Kidney epithelial cell (primary cell): ENCODE data around the gene TBC1D22A. TPM values are rescaled to one million over a fixed set of nuclear protein-coding genes. Genes with fewer than 3 reads are reported as not detected.

Experiments
- DNase-seq: peaks from one replicate; pipeline ENCODE4 v3.0.0-alpha.2; 2010; ENCODE audit warnings: low read depth
- H3K27me3 ChIP-seq: 2 replicates; pipeline ENCODE4 v1.6.0; 2011; ENCODE audit warnings: low read length; ENCODE audit not compliant: control insufficient read depth, insufficient read depth
- H3K36me3 ChIP-seq: 2 replicates; pipeline ENCODE4 v1.5.1; 2011; ENCODE audit warnings: low read length; ENCODE audit not compliant: control insufficient read depth, insufficient read depth
- H3K4me3 ChIP-seq: 2 replicates; pipeline ENCODE4 v1.5.1; 2011; ENCODE audit warnings: low read depth, mild to moderate bottlenecking, control low read depth, low read length
- total RNA-seq: library from RNA; depleted of rRNA; stranded (reverse); fragments of >200 nt; gene quantifications from 2 replicates; pipeline ENCODE4 v1.2.3, GENCODE V29; 2015
- TF ChIP-seq, protein P1 (sequence below): IDR thresholded peaks from 2 replicates; pipeline ENCODE4 v1.5.1; 2011; ENCODE audit warnings: mild to moderate bottlenecking, moderate library complexity, low read length, control low read depth, inconsistent platforms; ENCODE audit not compliant: insufficient read depth, poor library complexity, severe bottlenecking

The TBC1D22A gene
- total RNA-seq, 1 donor from 2014 or later, result 25.7 TPM

DNA sequence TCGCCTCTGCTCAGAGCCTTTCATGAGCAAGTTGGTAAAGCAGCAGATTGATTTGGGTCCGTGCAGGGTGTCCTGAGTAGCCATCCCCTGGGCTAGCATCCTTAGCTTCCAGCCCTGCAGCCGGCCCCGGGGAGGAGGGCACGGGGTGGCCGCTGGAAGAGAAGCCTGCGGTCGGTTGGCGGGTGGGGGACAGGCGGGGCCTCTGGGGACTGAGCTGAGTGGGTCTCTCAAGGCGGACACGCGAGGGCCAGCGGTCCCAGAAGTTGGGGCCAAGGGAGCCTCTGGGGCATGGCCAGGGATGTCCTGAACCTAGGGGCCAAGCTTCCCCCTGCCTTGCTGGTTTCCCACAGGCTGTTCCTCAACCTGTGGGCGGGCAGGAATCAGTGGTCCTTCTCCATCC, 143.0 kb downstream of the TBC1D22A start:
- no peak for DNase-seq
- H3K4me3 ChIP-seq, result no peak overlapping the region
- TF ChIP-seq, protein P1, sequence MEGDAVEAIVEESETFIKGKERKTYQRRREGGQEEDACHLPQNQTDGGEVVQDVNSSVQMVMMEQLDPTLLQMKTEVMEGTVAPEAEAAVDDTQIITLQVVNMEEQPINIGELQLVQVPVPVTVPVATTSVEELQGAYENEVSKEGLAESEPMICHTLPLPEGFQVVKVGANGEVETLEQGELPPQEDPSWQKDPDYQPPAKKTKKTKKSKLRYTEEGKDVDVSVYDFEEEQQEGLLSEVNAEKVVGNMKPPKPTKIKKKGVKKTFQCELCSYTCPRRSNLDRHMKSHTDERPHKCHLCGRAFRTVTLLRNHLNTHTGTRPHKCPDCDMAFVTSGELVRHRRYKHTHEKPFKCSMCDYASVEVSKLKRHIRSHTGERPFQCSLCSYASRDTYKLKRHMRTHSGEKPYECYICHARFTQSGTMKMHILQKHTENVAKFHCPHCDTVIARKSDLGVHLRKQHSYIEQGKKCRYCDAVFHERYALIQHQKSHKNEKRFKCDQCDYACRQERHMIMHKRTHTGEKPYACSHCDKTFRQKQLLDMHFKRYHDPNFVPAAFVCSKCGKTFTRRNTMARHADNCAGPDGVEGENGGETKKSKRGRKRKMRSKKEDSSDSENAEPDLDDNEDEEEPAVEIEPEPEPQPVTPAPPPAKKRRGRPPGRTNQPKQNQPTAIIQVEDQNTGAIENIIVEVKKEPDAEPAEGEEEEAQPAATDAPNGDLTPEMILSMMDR, result no peak
- H3K36me3 ChIP-seq, result no peaks in the 10 kb centered on the region
- H3K27me3 ChIP-seq, result no peaks in the 10 kb centered on the region

DNA sequence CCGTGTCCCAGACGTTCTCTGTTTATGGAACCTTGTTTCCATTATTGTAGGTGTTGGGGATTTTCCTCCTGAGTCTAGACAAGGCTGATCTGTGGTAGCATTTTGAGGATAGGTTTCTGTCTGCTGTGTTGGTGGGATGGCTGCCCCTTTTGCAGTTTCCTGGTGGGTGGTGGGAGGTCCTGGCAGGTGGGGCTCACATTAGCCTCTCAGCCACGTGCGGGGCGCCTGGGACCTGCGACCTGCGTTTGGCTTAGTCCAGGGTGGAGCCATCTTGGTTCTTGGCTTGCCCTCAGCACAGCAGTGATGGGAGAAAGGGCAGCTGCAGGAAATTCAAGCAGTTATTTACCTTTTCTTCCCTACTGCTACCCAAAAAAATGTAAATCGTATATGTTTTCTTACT, 143.4 kb downstream of the TBC1D22A start:
- no peak overlapping the region for H3K4me3 ChIP-seq
- H3K27me3 ChIP-seq, result no peaks in the 10 kb centered on the region
- TF ChIP-seq, protein P1, result no peak
- H3K36me3 ChIP-seq, result no peaks in the 10 kb centered on the region
- no peak for DNase-seq

DNA sequence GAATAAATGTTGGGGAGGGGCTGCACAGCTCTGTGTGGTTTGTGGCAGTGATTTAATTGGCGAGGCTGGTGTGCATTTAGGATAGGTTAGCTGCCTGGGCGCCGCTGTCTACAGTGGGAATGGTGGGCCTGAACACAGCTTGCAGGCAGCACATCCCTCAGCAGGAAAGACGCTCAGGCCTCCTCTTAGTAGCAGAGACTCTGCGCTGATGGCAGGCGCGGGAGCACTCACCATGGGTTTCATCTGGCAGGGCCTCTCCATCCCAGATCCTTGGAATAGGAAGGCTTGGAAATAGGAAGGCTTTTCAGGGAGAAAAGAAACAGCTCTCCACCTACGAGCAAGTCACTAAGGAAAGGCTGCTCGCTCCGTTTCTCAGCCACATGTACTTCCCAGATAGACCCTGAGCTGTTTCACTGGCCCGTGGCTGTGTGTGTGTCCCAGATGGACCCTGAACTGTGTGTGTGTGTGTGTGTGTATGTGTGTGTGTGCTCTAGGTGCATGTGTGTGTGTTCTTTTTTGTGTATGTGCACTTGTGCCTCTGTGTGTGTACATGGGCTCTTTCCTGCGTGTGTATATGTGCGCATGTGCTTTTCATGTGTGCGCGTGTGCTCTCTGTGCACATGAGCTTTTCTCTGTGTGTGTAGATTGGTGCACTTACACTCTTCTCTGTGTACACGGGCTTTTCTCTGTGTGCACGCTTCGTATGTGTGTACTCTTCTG, 144.0 kb downstream of the TBC1D22A start:
- Histone ChIP-seq H3K36me3 (no peaks in the 10 kb centered on the region), H3K4me3 (no peak overlapping the region), H3K27me3 (no peaks in the 10 kb centered on the region)
- TF ChIP-seq, protein P1, result no peak
- DNase-seq, result no peak

DNA sequence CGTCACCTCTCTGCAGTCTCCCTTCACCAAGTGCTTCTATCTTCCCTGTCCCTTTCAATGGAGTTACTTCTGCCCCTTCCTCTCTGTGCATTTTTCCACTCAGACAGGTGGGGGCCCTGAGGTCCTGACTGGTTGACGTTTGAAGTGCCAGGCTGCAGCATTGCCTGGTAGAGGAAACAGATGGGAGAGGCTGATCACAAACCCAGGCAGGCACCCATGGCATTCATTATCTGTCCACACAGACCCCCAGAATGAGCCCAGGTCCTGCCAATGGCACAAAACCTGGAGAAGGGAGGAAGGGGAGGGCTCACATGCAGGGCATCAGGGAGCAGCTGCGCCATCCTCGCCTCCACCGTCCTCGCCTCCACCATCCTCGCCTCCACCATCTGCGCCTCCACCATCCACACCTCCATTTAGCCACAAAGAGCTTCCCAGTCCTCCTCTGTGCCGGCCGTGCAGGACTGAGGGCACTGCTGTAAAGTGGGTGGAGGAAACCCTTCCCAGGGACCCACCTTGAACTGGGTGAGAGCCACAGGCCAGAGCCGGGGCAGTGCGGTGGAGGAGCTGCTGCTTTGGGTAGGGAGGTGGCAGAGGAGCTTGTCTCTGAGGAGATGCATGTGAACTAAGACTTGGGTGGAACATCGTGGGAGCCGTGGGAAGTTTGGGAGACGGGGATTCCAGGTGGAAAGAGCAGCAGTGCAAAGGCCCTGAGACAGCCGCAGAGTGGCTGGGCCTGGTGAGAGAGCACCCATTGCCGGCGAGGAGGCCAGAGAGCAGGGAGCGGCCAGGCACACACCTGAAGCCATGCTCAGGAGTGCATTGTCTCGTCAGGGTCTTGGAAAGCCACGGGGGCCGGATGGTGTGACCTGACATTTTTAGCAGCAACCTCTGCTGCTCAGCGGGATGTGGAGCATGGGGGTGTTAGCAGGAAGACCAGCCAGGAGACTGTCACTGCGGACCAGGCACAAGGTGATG, 145.1 kb downstream of the TBC1D22A start:
- Histone ChIP-seq H3K4me3 (no peak overlapping the region), H3K36me3 (no peaks in the 10 kb centered on the region), H3K27me3 (no peaks in the 10 kb centered on the region)
- TF ChIP-seq, protein P1, result no peak
- no peak for DNase-seq

DNA sequence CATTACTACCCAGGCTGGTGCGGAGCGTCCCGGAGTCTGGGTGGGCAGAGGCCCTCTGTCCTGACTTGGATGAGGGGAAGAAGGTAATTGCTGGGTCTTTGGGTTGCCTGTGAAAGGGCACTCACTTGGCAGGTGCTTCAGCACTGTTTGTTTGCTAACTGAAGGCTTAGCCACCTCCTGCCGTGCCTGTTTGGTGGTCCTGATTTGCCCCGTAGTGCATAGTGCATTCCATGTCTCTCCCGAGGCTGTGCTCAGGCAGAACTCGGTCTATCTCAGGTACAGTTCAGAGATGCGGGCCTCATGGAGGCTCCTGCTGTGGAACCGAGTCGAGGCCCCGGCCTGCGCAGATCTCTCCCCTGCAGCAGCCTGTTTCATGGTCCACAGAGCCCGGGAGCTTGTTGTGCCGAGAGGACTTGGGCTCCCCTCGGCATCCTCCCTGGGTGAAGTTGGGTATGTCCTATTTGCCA, 146.2 kb downstream of the TBC1D22A start:
- no peak overlapping the region for H3K4me3 ChIP-seq
- no peaks in the 10 kb centered on the region for H3K36me3 ChIP-seq
- H3K27me3 ChIP-seq, result no peaks in the 10 kb centered on the region
- DNase-seq, result no peak
- TF ChIP-seq, protein P1, result no peak
